ENCODE measurements around the gene SH2B3. TPM values are rescaled to one million over a fixed set of nuclear protein-coding genes. Genes with fewer than 3 reads are reported as not detected.

SH2B3 gene
- total RNA-seq: 10 to 100 TPM; 26.9 to 42.0 TPM
- polyA plus RNA-seq (ENCODE audit: insufficient read length in 6 of 6): 10 to 100 TPM; 19.2 to 25.3 (median 21.6) TPM
- long read RNA-seq, donor 1, full-length matches to known transcripts: 3 of 3 reads
- long read RNA-seq, donor 1, partial matches to known transcripts: 0 of 3 reads
- long read RNA-seq, donor 1, other reads (novel, unspliced or antisense): 0 of 3 reads
- long read RNA-seq, donor 2, full-length matches to known transcripts: 1 of 1 reads
- long read RNA-seq, donor 2, partial matches to known transcripts: 0 of 1 reads
- long read RNA-seq, donor 2, other reads (novel, unspliced or antisense): 0 of 1 reads
- long read RNA-seq, donor 3: 0 reads
- long read RNA-seq, donor 4, partial matches to known transcripts: 0 of 3 reads
- long read RNA-seq, donor 4, other reads (novel, unspliced or antisense): 3 of 3 reads
- long read RNA-seq, donor 5, full-length matches to known transcripts: 2 of 2 reads
- long read RNA-seq, donor 5, partial matches to known transcripts: 0 of 2 reads
- long read RNA-seq, donor 5, other reads (novel, unspliced or antisense): 0 of 2 reads
- long read RNA-seq, donor 6: 0 reads
- long read RNA-seq, donor 7: 0 reads
- long read RNA-seq, donor 8, full-length matches to known transcripts: 2 of 2 reads
- long read RNA-seq, donor 8, partial matches to known transcripts: 0 of 2 reads
- long read RNA-seq, donor 8, other reads (novel, unspliced or antisense): 0 of 2 reads
- long read RNA-seq, donor 9: 0 reads
- long read RNA-seq, donor 10, partial matches to known transcripts: 0 of 4 reads
- long read RNA-seq, donor 10, other reads (novel, unspliced or antisense): 4 of 4 reads
- long read RNA-seq, donor 11, full-length matches to known transcripts: 1 of 17 reads
- long read RNA-seq, donor 11, partial matches to known transcripts: 16 of 17 reads
- long read RNA-seq, donor 11, other reads (novel, unspliced or antisense): 0 of 17 reads
- long read RNA-seq, donor 12, partial matches to known transcripts: 6 of 6 reads
- long read RNA-seq, donor 12, other reads (novel, unspliced or antisense): 0 of 6 reads

GRCh38 chr12:111405859-111406473 is at the start of gene SH2B3:
Gene SH2B3, plus strand, starts transcription at chr12:111405923. Its CDS starts 12,223 bp downstream, at chr12:111418146.
- H3K27me3 ChIP-seq: no peaks in the 10 kb centered on the region
- intact Hi-C loops (cut with DNase I): no loop called here
- H3K27ac ChIP-seq: peak within 1 kb of the TSS; percentile 89 to 95
- DNase-seq (peak in 1 of 4 donors; percentile 64), ATAC-seq (no peak)
- TF ChIP-seq CTCF (IDR thresholded peaks at IDR 0.05): no peak
- no peaks in the 10 kb centered on the region for H3K9me3 ChIP-seq
- peak within 1 kb of the TSS; percentile 91 to 96 for H3K4me3 ChIP-seq
- H3K36me3 ChIP-seq: no peaks in the 10 kb centered on the region
- H3K4me1 ChIP-seq: peaks cover 30 to 79% of the 10 kb centered on the region in 2 donors

- peak; percentile 7 for ATAC-seq
- peaks cover 0 to 20% of the 10 kb centered on the region in 2 donors for H3K36me3 ChIP-seq
- H3K4me1 ChIP-seq: peaks cover 0 to 8% of the 10 kb centered on the region in 2 donors
- intact Hi-C loops (cut with DNase I): no loop called here
- H3K27ac ChIP-seq: no peak overlapping the region
- H3K9me3 ChIP-seq: no peaks in the 10 kb centered on the region
- no peak for TF ChIP-seq CTCF (IDR thresholded peaks at IDR 0.05)
- no peak for DNase-seq
- H3K4me3 ChIP-seq: no peak overlapping the region
- H3K27me3 ChIP-seq: no peaks in the 10 kb centered on the region
These were observed 46.4 kb upstream of the SH2B3 start for GRCh38 chr12:111359231-111359913.

- TF ChIP-seq CTCF (IDR thresholded peaks at IDR 0.05): no peak
- Histone ChIP-seq H3K4me3 (no peak overlapping the region), H3K27me3 (no peaks in the 10 kb centered on the region), H3K4me1 (peaks cover 0 to 8% of the 10 kb centered on the region in 2 donors), H3K9me3 (no peaks in the 10 kb centered on the region), H3K27ac (no peak overlapping the region), H3K36me3 (peaks cover 0 to 25% of the 10 kb centered on the region in 2 donors)
- no peak for DNase-seq
- intact Hi-C loops (cut with DNase I): no loop called here
- ATAC-seq: no peak
These were observed 45.8 kb upstream of the SH2B3 start for GRCh38 chr12:111359914-111360276.

- no peak overlapping the region for H3K27ac ChIP-seq
These were observed 45.3 kb upstream of the SH2B3 start for GRCh38 chr12:111360325-111360930.

More at GRCh38 chr12:111360325-111360930, 45.3 kb upstream of the SH2B3 start:
- Histone ChIP-seq H3K4me3 (no peak overlapping the region), H3K4me1 (peaks cover 0 to 8% of the 10 kb centered on the region in 2 donors), H3K36me3 (peaks cover 0 to 29% of the 10 kb centered on the region in 2 donors), H3K9me3 (no peaks in the 10 kb centered on the region), H3K27me3 (no peaks in the 10 kb centered on the region)
- intact Hi-C loops (cut with DNase I): no loop called here
- no peak for DNase-seq
- no peak for TF ChIP-seq CTCF (IDR thresholded peaks at IDR 0.05)
- ATAC-seq: no peak
